HG02642 (cell line): ENCODE results near the gene RRAS.

Source experiments
- ATAC-seq: cut with Tn5 transposase; IDR thresholded peaks from one replicate; pipeline ENCODE4 v1.9.1; 2021; ENCODE audit warnings: mild to moderate bottlenecking; ENCODE audit not compliant: unreplicated experiment, poor library complexity

RRAS gene

DNA sequence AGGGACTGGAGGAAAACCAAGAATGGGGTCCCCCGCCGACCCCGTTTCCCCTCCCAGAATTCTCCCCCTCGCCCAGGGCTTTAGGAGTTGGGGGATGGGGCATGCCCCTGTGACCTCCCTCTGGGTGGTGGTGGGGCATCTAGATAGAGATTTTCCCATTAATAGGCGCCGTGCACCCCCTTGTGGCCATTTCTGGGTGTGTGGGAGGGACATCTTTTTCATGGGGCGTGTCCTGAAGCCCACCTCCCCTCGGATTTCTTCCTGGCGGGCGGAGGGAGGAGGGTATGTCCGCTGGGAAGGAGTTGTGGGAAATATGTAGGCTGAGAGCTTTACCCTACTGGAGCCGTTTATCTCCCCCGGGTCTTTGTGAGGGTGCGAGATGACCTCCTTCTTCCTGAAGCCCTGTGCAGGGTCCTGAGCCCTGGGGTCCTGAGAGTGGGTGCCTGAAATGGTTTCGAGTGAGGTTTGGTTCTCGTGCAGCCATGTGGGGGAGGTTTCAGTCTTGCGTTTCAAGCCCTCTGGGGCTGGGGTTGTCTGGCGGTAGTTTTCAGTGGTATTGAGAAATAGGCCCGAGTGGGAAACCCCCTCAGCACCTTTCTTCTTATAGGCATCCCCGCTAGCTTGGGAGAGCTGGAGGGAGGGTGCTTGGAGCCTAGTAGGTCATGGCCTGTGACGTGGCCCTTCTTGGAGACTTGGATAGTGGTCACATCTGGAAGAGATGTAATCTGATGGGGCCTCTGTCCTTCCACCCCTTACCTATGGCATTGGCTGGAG lies 38.1 kb upstream of the RRAS start:
- ATAC-seq = no peak

DNA sequence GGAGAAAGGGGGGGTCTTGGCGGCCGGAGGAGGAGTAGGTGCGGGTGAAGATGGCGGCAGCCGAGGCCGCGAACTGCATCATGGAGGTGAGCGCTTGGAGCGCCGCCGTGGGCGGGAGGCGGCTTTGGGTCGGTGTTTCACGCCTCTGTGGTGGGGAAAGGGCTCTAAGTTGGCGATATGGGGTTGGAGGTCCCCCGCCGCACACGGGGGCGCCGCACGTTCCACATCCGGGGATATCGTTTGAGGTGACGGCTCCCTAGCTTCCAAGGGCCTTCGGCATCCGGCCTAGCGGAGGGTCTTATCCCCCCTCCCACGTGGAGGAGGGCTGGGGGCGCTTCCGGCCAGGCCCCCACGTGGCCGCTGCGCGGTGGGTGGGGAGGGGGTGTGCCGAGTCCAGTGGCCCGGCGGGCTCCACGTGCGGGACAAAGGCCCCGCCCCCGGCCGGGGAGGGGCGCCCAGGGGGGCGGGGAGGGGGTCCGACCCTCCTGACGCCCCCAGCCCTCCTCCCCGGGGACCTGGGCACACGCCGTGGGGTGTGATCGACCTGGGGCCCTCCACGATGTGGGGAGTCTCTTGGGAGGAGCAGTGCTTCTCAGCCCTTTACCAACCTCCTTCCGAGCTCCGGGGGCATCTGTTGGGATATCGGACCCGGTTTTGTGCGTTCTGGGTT lies 37.4 kb upstream of the RRAS start, which contains the start of gene PRMT1:
Gene PRMT1 (plus strand): TSS at position 41 of the 670 bp plus-strand sequence. CDS start 10 bp downstream, at position 51.
- ATAC-seq = no peak

DNA sequence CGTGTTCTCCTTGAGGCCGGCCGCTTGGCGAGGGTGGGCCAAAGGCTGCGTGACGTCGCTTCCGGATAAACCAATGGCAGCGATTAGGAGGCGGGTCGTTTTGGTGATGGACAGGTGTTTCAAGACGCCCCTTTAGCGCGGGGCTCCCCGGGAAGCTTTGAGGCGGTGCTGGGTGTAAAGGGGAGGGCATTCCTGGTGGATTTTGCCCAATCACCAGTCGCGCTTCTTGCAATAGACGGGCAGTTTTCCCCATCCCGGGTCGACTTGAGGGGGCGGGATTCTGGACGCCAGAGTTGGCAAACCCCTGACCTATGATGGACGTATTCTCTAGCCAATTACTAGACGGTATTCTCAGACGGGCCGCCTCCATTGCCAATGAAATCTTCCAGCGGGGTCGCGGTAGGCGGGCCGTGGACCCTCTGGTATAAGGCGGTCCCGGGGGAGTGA lies 36.9 kb upstream of the RRAS start:
- ATAC-seq = peak; percentile 75

DNA sequence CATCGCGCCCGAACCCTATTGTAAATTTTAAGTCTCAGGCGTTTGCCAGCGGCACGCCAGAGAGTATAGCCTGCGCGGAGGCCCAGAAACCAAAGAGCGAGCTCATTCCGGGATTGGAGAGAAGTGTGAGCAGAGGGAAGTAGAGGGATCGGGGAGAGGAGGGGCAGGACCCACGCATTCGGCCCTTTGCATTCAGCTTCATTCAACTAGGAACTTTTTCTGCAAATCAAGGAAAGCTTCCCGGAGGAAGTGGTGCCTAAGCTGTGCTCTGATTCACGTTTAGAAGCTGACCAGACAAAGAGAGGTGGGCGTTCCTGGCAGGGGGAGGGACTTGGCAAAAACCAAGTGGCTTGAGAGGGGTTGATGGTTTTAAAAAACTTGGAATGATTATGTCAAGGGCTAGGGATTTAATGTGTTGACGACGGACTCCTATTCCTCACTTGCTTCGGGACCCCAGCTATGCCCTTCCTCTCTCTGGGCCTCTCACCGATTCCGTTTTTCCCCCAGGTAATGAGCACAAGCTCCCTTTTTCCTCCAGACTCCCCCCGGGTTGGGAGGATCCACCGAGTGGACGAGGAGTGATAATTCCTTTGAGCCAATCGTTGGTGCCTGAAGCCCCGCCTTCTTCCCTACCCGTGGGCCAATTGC lies 36.3 kb upstream of the RRAS start:
- ATAC-seq = peak; percentile 27

DNA sequence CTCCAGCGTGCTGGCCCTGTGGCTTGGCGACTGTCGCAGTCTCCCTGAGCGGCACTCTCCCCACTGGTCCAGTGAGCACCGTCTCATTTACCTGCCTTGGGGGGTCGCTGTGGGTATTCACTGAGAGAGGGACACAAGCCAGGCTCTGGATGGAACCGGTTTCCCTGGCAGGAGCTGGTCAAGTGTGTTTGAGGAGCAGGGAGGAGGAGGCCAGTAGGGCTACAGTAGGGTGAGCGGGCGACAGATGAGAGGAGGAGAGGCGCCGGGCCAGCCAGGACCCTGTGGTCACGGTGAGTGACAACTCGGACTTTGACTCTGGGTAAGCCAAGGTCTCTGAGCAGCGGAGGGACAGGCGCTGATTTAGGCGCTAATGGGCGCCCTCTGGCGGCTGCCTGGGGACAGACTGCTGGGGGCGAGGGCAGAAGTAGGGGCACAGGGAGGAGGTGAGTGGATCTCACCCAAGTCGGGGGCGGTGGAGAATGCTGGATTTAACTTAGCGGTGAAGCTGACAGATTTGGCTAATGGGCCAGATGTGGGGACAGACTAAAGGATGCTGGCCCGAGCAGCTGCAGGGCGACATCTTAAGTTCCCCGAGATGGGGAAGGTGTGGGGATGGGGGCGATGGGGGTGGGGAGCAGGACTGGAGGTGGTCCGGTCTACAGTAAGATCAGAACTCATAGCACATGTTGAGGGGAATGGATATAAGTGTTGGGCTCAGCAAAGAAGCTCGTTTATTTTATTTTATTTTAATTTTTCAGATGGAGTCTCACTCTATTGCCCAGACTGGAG lies 32.4 kb upstream of the RRAS start:
- ATAC-seq = no peak

DNA sequence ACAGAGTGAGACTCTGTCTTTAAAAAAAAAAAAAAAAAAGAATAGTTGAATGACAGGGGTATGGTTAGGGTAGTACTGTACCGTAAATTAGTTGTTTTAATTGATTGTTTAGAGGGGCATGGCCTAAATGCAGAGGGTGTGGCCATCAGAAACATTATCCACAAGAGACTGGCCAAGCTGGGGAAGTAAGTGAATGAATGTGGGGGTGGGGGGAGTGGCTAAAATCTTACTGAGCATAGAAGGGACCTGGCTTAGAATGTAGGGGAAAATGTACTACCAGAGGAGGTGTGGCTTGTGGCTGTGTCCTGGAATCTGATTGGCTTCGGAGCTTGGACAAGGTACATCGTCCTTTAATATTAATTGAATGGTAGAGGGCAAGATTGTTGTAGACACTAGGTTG lies 29.6 kb upstream of the RRAS start:
- ATAC-seq = no peak

DNA sequence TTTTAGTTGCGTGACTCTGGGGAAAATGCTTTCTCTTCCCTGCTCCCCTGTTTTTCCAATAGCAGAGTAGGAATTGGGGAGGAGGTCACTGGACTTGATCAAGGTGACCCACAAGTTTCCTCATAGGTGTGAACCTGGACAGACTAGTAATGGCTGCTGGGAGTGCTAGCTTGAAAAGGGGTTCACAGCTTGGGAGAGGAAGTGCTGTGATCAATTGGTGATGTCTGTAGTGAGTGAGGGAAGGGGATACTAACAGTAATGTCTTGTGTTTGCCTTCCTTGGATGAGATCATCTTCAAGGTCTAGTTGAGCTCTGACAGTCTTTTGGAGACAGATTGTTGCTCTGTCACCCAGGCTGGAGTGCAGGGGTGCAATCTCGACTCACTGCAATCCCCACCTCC lies 27.5 kb upstream of the RRAS start:
- ATAC-seq = no peak

DNA sequence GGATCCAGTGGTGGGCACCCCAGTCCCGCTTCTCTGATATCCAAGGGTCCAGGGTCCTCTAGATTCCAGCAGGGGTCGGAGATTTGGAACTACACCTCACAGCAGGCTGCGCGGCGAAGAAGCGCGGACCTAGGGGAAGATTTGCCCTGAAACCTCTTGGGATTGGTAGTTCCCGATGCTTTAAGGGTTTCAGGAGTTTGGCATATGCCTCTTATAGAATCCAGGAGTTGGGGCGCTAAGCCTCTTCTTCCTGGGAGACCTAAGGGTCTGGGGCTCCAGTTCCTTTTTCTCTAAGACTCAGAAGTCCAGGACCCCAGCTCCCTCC lies 26.1 kb upstream of the RRAS start:
- ATAC-seq = no peak

DNA sequence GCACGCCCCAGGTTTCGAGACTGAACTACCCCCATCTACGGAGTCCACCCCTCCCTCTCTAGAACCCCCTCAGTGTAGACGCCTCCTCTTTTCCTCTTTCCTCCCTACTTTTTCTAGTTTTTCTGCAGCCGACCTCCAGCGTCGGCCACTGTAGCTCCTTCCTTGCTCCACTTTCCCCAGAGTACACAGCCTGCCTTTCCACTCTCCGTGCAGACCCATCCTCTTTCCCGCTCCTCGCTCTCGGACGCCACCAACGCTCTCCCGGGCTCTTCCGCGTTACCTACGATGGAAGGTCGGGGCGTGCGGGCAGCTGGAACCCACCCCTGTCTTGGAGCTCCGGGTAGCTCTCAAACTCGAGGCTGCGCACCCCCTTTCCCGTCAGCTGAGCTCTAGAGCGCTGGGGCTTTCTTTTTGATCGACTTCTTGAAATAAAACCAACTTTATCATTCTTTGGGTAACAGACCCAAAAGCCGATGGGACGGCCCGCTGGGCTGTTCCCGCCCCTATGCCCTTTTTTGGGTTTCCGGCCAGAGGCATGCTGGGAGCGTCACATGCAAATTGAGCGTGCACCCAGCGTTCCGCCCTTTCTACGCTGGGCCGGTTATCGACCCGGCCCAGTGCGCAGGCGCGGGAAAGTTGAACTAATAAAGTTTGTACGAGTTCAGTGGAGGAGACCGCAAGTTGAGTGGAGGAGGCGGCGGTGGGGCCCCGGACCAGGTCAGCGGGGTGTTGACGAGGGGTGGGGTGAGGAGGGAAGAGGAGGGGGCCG lies 25.6 kb upstream of the RRAS start, which contains the start of the genes BCL2L12 and IRF3:
Gene BCL2L12 (plus strand): TSS at position 583 of the 769 bp plus-strand sequence. CDS start 760 bp downstream, outside the sequence.
Gene IRF3 (minus strand): TSS at position 507 of the 769 bp plus-strand sequence. CDS start 1,019 bp downstream, outside the sequence.
- ATAC-seq = peak; percentile 81

DNA sequence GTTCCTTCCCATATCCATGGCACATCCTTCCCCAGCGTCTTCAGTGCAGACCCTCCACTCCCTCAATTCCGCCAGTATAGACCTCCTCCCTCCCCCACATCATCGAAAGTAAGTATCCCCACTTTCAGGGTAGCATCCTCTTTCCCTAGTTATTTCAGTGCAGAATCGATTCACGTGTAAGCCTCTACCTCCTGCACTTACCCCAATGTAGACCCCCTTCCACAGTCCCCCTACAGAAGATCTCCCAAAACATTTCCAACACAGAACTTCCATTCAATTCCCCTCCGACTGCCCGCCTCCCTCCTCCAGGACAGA lies 25.1 kb upstream of the RRAS start:
- ATAC-seq = no peak

DNA sequence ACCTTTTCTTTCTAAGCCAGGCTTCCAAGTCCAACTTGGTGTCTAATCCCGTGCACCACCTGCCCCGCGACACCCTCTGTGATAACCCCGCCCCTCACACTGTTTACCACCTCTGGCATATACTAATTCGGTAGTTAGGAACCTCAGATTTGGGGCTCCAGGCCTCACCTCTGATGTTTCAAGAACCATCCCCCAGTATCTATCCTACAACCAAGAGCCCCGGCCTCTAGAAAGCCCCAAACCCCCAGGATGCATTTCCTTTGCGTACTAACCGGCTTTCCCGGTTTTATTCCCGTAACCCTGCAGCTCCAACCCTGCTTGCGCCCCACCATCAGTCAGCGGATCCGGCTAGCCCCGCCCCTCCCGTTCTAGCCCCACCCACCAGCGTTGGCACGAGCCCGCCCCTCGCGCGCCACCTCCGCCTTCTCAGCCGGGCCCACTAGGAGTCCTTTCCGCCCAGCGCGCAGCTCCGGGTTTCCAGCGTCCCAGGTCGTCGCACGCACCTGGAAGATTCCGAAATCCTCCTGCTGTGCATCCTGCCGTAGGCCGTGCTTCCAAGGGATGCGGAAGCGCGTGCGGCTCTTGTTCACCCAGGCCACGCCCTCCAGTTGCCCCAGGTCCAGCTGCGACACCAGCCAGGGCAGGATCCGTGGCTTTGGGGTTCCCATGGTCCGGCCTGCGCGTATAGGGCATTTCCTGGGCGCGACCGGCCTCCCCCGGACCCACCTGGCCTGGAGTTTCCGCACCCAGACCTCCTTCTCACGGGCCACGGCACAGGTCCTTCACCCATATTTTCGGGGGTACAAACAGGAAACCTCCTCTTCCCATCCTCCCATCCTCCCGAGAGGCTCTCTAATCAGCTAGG lies 24.5 kb upstream of the RRAS start:
- ATAC-seq = peak; percentile 44

DNA sequence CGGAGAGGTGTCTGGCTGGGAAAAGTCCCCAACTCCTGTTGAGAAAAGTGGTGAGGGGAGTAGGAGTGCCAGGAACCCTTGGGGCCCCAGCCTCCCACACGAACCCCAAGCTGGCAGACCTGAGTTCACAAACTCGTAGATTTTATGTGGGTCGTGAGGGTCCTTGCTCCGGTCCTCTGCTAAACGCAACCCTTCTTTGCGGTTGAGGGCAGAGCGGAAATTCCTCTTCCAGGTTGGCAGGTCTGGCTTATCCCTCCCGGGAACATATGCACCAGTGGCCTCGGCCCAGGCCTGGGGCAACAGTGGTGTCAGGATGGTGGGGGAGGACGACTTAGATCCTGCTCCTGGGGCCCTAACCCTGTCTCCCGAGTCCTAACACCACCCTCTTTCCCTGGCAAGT lies 23.3 kb upstream of the RRAS start:
- no peak for ATAC-seq

DNA sequence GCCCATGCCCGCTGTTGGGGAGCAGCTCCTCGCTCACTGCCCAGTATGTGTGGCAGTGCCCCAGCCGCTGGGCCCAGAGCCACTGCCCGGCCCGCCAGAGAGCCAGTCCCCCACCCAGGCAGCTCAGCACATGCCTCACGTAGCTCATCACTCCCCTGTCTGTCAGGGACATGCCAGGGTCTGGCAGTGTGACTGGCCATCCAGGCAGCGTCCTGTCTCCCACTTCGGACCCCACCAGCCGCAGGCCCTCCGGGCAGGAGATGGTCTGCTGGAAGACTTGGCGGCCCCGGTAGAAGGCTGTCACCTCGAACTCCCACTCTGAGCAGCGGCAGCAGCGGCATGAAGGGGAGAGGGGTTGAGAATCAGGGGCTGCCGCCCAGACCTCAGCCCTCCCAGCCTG lies 22.1 kb upstream of the RRAS start:
- no peak for ATAC-seq

DNA sequence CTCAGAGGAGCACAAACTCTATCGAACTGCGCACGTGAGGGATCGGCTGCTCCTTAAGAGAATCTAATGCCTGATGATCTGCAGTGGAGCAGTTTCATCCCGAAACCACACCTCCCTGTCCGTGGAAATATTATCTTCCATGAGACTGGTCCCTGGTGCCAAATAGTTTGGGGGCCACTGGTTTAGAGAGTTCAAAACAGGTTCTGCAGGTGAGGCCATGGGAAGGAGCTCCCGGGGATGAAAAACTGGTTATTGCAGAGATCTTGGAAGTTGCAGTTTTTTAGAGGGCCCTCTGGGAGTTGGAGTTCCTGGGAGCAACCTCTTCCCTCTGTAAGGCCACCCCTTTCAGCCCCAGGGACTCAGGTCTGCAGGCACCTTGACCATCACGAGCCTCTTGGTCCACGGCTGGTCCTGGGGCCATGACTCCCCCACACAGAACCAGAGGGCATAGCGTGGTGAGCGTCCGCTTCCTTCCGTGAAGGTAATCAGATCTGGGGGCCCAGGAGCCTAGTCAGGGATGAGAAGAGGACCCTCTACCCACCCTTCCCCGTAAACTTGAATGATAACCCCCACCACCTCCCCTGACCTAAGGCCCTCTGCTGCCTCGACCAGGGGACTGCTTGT lies 20.5 kb upstream of the RRAS start:
- ATAC-seq = no peak

DNA sequence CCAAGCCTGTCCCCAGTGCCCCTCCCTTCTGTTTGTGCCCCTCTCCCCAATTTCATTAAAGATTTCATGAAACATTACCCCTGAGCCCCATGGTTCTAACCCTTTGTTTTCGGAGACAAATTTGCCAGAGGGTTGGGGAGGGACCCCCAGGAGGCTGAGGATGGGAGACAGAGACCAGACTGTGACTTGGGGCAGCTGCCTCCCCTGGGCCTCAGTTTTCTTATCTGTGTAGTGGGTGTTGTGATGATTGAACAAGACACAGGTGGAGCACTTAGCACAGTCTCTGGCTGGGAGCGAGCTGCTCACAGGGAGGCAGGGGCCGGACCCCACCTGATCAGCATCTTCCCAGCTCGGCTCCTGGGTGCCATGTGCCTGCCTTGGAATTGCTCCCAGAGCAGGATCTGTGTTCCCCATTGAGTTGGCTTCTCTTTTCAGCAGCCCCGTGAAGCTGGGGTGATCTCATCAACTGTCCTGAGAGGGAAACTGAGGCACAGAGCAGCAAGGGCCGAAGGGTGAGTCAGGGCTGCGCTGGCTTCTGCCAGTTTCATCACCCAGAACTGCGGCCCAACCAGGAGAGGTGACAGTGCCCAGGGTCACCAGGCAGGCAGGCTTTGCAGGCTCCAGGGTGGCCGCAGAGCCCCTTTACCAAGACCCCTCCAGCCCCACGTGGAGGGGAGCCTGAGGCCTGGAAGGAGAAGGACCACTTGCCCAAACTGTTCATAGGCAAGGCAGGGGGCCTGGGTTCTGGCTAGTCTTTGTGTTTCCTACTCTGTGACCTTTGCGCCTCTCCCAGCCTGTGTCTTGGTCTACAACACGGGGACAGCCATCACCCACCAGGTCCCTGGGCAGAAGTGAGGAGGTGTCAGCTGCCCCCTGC lies 18.9 kb upstream of the RRAS start:
- ATAC-seq = no peak

DNA sequence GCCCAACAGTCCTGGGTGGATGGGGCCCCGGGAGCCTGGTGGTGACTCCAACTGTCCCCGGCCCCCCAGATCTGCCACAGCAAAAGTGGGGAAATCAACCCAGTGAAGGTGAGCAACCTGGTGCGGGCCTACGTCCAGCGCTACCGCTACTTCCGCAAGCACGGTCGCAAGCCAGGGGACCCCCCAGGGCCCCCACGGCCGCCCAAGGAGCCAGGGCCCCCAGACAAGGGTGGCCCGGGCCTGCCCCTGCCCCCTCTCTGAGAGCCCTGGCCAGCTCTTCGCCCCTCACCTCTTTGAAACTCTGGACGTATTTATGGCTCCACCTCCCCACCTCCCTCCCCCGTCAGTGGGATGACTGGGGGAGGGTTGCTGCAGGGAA lies 18.2 kb upstream of the RRAS start:
- ATAC-seq = no peak

DNA sequence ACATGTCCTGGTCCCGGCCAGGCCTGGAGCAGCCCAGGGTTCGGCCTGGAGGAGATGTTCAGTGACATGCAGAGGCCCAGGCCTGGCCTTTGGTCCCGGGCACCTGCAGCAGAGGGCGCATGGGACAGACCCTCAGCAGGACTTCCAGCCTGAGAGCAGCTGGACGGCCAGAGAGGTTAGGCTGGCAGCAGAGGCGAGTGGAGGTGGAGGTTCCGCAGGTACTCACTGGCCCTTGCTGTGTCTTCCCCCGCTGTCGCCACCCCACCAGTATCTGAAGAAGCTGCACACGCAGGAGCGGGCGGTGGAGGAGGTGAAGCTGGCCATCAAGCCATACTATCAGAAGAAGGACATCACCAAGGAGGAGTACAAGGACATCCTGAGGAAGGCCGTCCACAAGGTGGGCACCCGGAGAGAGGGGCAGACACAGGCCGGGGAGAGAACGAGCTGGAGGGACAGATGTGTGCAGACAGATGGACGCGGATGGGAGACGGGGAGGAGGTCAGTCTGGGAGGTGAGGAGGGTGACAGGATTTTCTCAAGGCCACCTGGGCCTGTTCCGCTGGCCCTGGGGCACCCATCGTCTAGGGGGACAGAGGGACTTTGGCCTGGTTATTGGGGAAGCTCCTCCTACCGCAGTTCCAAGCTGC lies 17.7 kb upstream of the RRAS start:
- no peak for ATAC-seq
